Keratinocyte (primary cell): ENCODE data around the gene DEGS2. TPM values are rescaled to one million over a fixed set of nuclear protein-coding genes. Genes with fewer than 3 reads are reported as not detected.

Experiments used
- DNase-seq: peaks from one replicate; pipeline ENCODE4 v3.0.0-alpha.2; 2011; ENCODE audit warnings: low read depth, missing footprints, low spot score
- FAIRE-seq: peaks from 2 replicates; lab custom pipeline; 2011; peaks lifted over from hg19 to GRCh38; lab: Jason Lieb, UNC
- H2AFZ ChIP-seq: 2 replicates; pipeline ENCODE4 v1.6.0; 2012; ENCODE audit warnings: low read length, control low read depth, inconsistent platforms; ENCODE audit not compliant: control insufficient read depth
- H3K27ac ChIP-seq: 2 replicates; pipeline ENCODE4 v1.5.1; 2011; ENCODE audit warnings: low read length; ENCODE audit not compliant: control insufficient read depth, insufficient read depth
- H3K27me3 ChIP-seq: 3 replicates; pipeline ENCODE4 v1.6.0; 2011; ENCODE audit warnings: low read length; ENCODE audit not compliant: control insufficient read depth, insufficient read depth; ENCODE audit errors: extremely low read depth
- H3K36me3 ChIP-seq, 2 experiments: 2 replicates in 1 of 2; 3 replicates in 1 of 2; pipeline ENCODE4 v1.5.1; 2011; ENCODE audit warnings: low read length in 2 of 2, mild to moderate bottlenecking in 1 of 2; ENCODE audit not compliant: control insufficient read depth in 2 of 2, insufficient read depth in 2 of 2; ENCODE audit errors: extremely low read depth in 1 of 2
- H3K4me1 ChIP-seq: 3 replicates; pipeline ENCODE4 v1.5.1; 2011; ENCODE audit warnings: low read length; ENCODE audit not compliant: control insufficient read depth, insufficient read depth; ENCODE audit errors: extremely low read depth
- H3K4me2 ChIP-seq: 3 replicates; pipeline ENCODE4 v1.6.0; 2011; ENCODE audit warnings: low read depth, low read length; ENCODE audit not compliant: control insufficient read depth, insufficient read depth; ENCODE audit errors: extremely low read depth
- H3K4me3 ChIP-seq, 3 experiments: fragments of 200-600 bp in 1 of 3; sonication (generic) in 1 of 3; 2 replicates in 2 of 3; 3 replicates in 1 of 3; pipeline ENCODE4 v1.5.1; 2011 to 2016; ENCODE audit warnings: low read length in 3 of 3, mild to moderate bottlenecking in 3 of 3, control low read depth in 2 of 3, inconsistent platforms in 1 of 3, low read depth in 1 of 3, mixed read lengths in 1 of 3, mixed run types in 1 of 3, moderate library complexity in 1 of 3; ENCODE audit not compliant: control insufficient read depth in 2 of 3, insufficient read depth in 2 of 3; ENCODE audit errors: extremely low read depth in 1 of 3
- H3K79me2 ChIP-seq: 2 replicates; pipeline ENCODE4 v1.6.0; 2012; ENCODE audit warnings: low read length; ENCODE audit not compliant: control insufficient read depth, insufficient read depth
- H3K9ac ChIP-seq: 3 replicates; pipeline ENCODE4 v1.6.0; 2011; ENCODE audit warnings: low read length; ENCODE audit not compliant: control insufficient read depth, insufficient read depth; ENCODE audit errors: extremely low read depth
- H3K9me1 ChIP-seq: 3 replicates; pipeline ENCODE4 v1.6.0; 2011; ENCODE audit warnings: low read length; ENCODE audit not compliant: control insufficient read depth, insufficient read depth; ENCODE audit errors: extremely low read depth
- H3K9me3 ChIP-seq: 2 replicates; pipeline ENCODE4 v1.5.1; 2012; ENCODE audit warnings: low read depth, low read length; ENCODE audit not compliant: control insufficient read depth
- H4K20me1 ChIP-seq: 3 replicates; pipeline ENCODE4 v1.6.0; 2011; ENCODE audit warnings: low read length; ENCODE audit not compliant: control insufficient read depth, insufficient read depth; ENCODE audit errors: extremely low read depth
- CTCF ChIP-seq, 3 experiments: IDR thresholded peaks in 1 of 3; conservative IDR thresholded peaks in 1 of 3; optimal IDR thresholded peaks in 1 of 3; 2 replicates in 2 of 3; 3 replicates in 1 of 3; pipeline versions ENCODE3 to v1.5.1; 2011; ENCODE audit warnings: low read length in 3 of 3, mild to moderate bottlenecking in 3 of 3, moderate library complexity in 2 of 3, control low read depth in 1 of 3, inconsistent platforms in 1 of 3; ENCODE audit not compliant: insufficient read depth in 2 of 3; ENCODE audit errors: extremely low read depth in 1 of 3
- EZH2 ChIP-seq: IDR thresholded peaks from one replicate; pipeline ENCODE4 v1.6.1; 2012; ENCODE audit warnings: inconsistent platforms, mild to moderate bottlenecking, low read length, moderate library complexity
- dilution Hi-C: fragments of 300-500 bp; cut with MboI; formaldehyde crosslinking; loops from one replicate; pipeline ENCODE4 v1.7.0; 2020; ENCODE audit warnings: low sequenced_read_pairs; ENCODE audit not compliant: extremely low pct_ligation_motif_present
- polyA plus RNA-seq, 5 experiments: library from polyadenylated mRNA; depleted of rRNA in 3 of 5; stranded (reverse) in 3 of 5; stranded (forward) in 1 of 5; unstranded in 1 of 5; fragments of >200 nt; gene quantifications; 1 replicate in 1 of 5; 2 replicates in 3 of 5; 3 replicates in 1 of 5; pipeline versions ENCODE4 v1.2.1 to v1.2.3, GENCODE V29; 2011 to 2012; ENCODE audit warnings: missing spikeins in 2 of 5, low read depth in 1 of 5, low replicate concordance in 1 of 5

DEGS2 gene
- polyA plus RNA-seq, 1 donor (not counting 4 experiments of a cell fraction or from before 2014, with no cell fraction given) = 0.46 TPM

- no peak for FAIRE-seq
- no peak overlapping the region for H3K9ac ChIP-seq
- H3K27me3 ChIP-seq = no peaks in the 10 kb centered on the region
- no peaks in the 10 kb centered on the region for H3K36me3 ChIP-seq
- H2AFZ ChIP-seq = no peak overlapping the region
- dilution Hi-C loops = no loop called here
- H3K4me1 ChIP-seq = peaks cover 22% of the 10 kb centered on the region
- H3K4me3 ChIP-seq = no peak overlapping the region
- H4K20me1 ChIP-seq = no peaks in the 10 kb centered on the region
- H3K27ac ChIP-seq = no peak overlapping the region
- no peaks in the 10 kb centered on the region for H3K9me1 ChIP-seq
- H3K79me2 ChIP-seq = no peaks in the 10 kb centered on the region
- TF ChIP-seq CTCF (optimal IDR thresholded peaks at IDR 0.05 in 1 of 3, IDR thresholded peaks at IDR 0.05 in 1 of 3, conservative IDR thresholded peaks at IDR 0.05 in 1 of 3; ENCODE audit: extremely low read depth in 1 of 3, insufficient read depth in 2 of 3, low read length in 3 of 3) (no peak), EZH2 (no peak)
- H3K9me3 ChIP-seq = no peaks in the 10 kb centered on the region
- DNase-seq = no peak
- no peak overlapping the region for H3K4me2 ChIP-seq
Observed at GRCh38 chr14:100146531-100147091, 12.8 kb downstream of the DEGS2 start.

DNA sequence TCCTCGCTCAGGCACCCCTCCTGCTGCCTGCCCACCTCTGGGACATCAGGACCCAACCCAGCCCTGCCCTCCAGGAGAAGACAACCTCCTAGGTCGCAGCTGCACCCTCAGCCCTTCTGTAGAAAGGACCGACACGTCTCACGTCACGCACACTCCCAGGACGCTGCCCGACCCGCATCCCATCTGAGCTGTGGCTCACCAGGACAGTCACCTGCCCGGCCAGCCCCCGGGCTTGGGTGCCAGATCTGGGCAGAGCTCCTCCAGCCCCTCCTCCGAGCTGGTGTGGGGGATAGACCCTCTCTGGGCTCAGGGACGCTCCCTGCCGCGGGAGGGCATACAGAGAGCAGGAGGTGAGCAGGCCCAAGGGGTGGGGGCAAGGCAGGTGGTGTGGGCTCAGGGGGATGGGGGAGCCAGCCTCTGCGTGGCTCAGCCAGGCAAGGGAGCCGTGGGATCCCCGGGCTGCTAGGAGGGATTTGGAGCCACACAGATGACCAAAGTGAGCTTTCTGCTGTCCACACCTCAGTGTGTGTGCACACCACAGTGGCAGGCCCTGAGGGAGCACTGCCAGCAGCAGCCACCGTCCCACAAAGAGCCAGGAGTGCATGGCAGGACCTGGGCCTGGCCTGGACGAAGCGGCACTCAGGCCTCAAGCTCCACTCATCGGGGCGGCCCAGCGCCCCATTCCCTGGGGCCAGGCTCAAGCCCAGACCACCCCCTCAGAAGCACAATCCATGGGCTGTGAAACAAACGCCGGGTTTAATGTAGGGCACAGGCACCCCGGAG, 13.6 kb downstream of the DEGS2 start:
- Histone ChIP-seq H3K9me1 (no peaks in the 10 kb centered on the region), H3K9me3 (no peaks in the 10 kb centered on the region), H4K20me1 (no peaks in the 10 kb centered on the region), H3K27me3 (no peaks in the 10 kb centered on the region), H3K4me3 (no peak overlapping the region), H3K27ac (no peak overlapping the region), H3K36me3 (no peaks in the 10 kb centered on the region), H3K9ac (no peak overlapping the region), H3K4me1 (peaks cover 15% of the 10 kb centered on the region), H3K4me2 (no peak overlapping the region), H2AFZ (no peak overlapping the region), H3K79me2 (no peaks in the 10 kb centered on the region)
- no peak for DNase-seq
- TF ChIP-seq CTCF (optimal IDR thresholded peaks at IDR 0.05 in 1 of 3, IDR thresholded peaks at IDR 0.05 in 1 of 3, conservative IDR thresholded peaks at IDR 0.05 in 1 of 3; ENCODE audit: extremely low read depth in 1 of 3, insufficient read depth in 2 of 3, low read length in 3 of 3) (no peak), EZH2 (no peak)
- FAIRE-seq = no peak
- dilution Hi-C loops = no loop called here
